ENCODE measurements around the gene CANT1. TPM values are rescaled to one million over a fixed set of nuclear protein-coding genes. Genes with fewer than 3 reads are reported as not detected.

The CANT1 gene
- total RNA-seq, 1 experiment from 2014 or later: 33.0 TPM

DNA sequence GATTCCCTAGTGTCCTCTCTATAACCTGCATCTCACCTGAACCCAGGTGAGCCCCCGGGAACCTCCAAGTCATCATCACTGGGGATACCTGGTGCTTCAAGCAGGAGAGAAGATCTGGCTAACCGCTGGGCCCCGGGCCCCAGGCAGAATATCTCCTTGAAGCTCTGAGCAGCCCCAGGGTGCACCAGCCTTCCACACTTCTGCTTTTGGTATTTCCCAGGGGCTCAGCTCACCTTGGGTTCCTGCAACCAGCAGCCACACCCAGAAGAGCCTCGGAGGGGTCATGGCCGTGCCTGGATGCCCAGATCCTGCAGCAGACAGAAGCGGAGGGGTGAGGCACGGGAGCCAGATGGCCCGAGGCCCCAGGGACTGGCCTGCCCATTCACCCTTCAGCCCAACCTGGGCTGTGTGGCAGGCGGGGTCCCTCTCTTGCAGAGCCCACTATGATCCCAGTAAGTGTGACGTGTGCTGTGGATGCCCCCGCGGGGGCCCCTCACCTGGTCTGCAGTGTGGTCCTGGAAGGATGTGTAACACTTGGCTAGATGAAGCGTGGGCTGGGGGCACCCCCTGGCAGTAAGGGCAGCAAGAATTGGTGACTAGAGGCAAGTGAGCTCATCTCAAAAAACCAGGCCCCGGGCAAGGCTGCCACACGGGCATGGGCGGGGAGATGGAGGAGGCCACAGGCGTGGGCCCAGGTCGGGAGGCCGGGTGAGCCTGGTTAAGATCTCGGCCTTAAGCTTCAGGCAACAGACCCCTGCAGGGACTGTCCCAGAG, 32.5 kb downstream of the CANT1 start:
- Histone ChIP-seq H3K18ac (ENCODE audit: insufficient read length, low read depth, low read length) (no peak overlapping the region), H3K9ac (ENCODE audit: extremely low read depth, insufficient read length, low read length) (no peak overlapping the region), H3K27ac (ENCODE audit: insufficient read length, low read depth, low read length) (no peak overlapping the region), H4K20me1 (ENCODE audit: control insufficient read depth, insufficient read depth, insufficient read length) (no peaks in the 10 kb centered on the region), H4K8ac (replicated peaks; ENCODE audit: insufficient read length, low read depth, low read length) (no peak overlapping the region), H3K4me2 (ENCODE audit: insufficient read depth, insufficient read length, low read length) (no peak overlapping the region), H4K91ac (ENCODE audit: insufficient read length, low read depth, low read length) (no peak overlapping the region), H3K79me1 (ENCODE audit: insufficient read depth, low read depth, low read length, poor library complexity, severe bottlenecking) (no peaks in the 10 kb centered on the region), H2BK12ac (ENCODE audit: insufficient read length, low read depth, low read length) (no peak overlapping the region), H2AFZ (ENCODE audit: low read length) (no peak overlapping the region), H3K9me3 (ENCODE audit: control insufficient read depth, low read depth, low read length) (no peaks in the 10 kb centered on the region), H3K27me3 (ENCODE audit: insufficient read depth, low read length) (no peaks in the 10 kb centered on the region), H2AK5ac (ENCODE audit: insufficient read length, low read length) (no peak overlapping the region), H3K56ac (ENCODE audit: insufficient read length, low read depth, low read length) (no peak overlapping the region), H3K4me1 (ENCODE audit: insufficient read depth, low read length) (no peaks in the 10 kb centered on the region; the same call in 1 of the 2 replicates), H3K14ac (ENCODE audit: insufficient read depth, low read length) (no peak overlapping the region; the same call in 1 of the 2 replicates), H2BK5ac (ENCODE audit: insufficient read length, low read length) (no peak overlapping the region), H3K23me2 (ENCODE audit: insufficient read length, low read depth, low read length, poor library complexity, severe bottlenecking) (no peaks in the 10 kb centered on the region), H2BK20ac (ENCODE audit: low read depth, low read length, poor library complexity, severe bottlenecking) (no peak overlapping the region), H3T11ph (ENCODE audit: low read length) (no peak overlapping the region), H2BK120ac (ENCODE audit: low read depth, low read length, poor library complexity, severe bottlenecking) (no peak overlapping the region), H3K79me2 (ENCODE audit: insufficient read depth, low read length) (no peaks in the 10 kb centered on the region), H3K23ac (ENCODE audit: insufficient read length, low read depth, low read length) (no peak overlapping the region), H4K5ac (ENCODE audit: insufficient read length, low read depth, low read length) (no peak overlapping the region), H2BK15ac (ENCODE audit: low read depth, low read length) (no peak overlapping the region), H3K4ac (ENCODE audit: low read depth, low read length) (no peak overlapping the region)
- Mint-ChIP-seq H3K4me3 (no peak overlapping the region), H3K27me3 (ENCODE audit: low read depth) (peaks cover 2% of the 10 kb centered on the region), H3K9me3 (no peaks in the 10 kb centered on the region), H3K27ac (no peak overlapping the region), H3K36me3 (ENCODE audit: insufficient read depth in 1 of 3, low read depth in 3 of 3) (peaks cover 0 to 5% (median 2%) of the 10 kb centered on the region in 3 experiments; a peak in 5 of 7 replicates), H3K4me1 (peaks cover 14 to 37% of the 10 kb centered on the region in 2 experiments)
- WGBS (ENCODE audit: extremely low coverage, insufficient read length, low lambda C conversion rate): no CpG with 5 or more reads among the region's 20 CpGs
- TF ChIP-seq, protein P1, sequence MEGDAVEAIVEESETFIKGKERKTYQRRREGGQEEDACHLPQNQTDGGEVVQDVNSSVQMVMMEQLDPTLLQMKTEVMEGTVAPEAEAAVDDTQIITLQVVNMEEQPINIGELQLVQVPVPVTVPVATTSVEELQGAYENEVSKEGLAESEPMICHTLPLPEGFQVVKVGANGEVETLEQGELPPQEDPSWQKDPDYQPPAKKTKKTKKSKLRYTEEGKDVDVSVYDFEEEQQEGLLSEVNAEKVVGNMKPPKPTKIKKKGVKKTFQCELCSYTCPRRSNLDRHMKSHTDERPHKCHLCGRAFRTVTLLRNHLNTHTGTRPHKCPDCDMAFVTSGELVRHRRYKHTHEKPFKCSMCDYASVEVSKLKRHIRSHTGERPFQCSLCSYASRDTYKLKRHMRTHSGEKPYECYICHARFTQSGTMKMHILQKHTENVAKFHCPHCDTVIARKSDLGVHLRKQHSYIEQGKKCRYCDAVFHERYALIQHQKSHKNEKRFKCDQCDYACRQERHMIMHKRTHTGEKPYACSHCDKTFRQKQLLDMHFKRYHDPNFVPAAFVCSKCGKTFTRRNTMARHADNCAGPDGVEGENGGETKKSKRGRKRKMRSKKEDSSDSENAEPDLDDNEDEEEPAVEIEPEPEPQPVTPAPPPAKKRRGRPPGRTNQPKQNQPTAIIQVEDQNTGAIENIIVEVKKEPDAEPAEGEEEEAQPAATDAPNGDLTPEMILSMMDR (conservative IDR thresholded peaks at IDR 0.05): no peak
- no peak for DNase-seq
